ENCODE data around the gene BCL11A.

GRCh38 chr2:60473546-60473945 is 79.9 kb downstream of the BCL11A start:
- TF ChIP-seq CTCF (IDR thresholded peaks at IDR 0.05), result no peak
- TF ChIP-seq EZH2 (IDR thresholded peaks at IDR 0.05), result no peak

All from neural progenitor cell (in vitro differentiated cells).